ENCODE data around the gene ESPN.

GRCh38 chr1:6491081-6491449 is 66.5 kb downstream of the ESPN start:
- no peak for TF ChIP-seq POLR2A (IDR thresholded peaks at IDR 0.05; ENCODE audit: low read depth)
- no peak for TF ChIP-seq CTCF (IDR thresholded peaks at IDR 0.05)
